HepG2 (cell line): ENCODE data around the gene ITGB1. TPM values are rescaled to one million over a fixed set of nuclear protein-coding genes. Genes with fewer than 3 reads are reported as not detected.

ENCODE experiments used
- ATAC-seq: fragments of 200-7000 bp; cut with Tn5 transposase; 3 replicates; pipeline ENCODE4 v1.9.1; 2020; ENCODE audit warnings: mild to moderate bottlenecking, moderate library complexity
- BruUV-seq: library from RNA; stranded (reverse); fragments of 400-500 nt; replicated peaks from 2 replicates; lab custom pipeline; 2021; lab: Mats Ljungman, UMichigan
- CTCF ChIA-PET: fragments of 300-600 bp; formaldehyde crosslinking; extraction: SDS; loops from one replicate; lab custom pipeline; 2021; ENCODE audit warnings: low total read pairs, inconsistent platforms, low intra/inter-chr PET ratio; lab: Yijun Ruan, JAX
- POLR2A ChIA-PET: fragments of 350-600 bp; sonication (Branson Sonifier 250); formaldehyde crosslinking; loops from one replicate; lab custom pipeline; 2020; ENCODE audit warnings: antibody characterized with exemption, inconsistent platforms; lab: Yijun Ruan, JAX
- DNase-seq: peaks from one replicate; pipeline ENCODE4 v3.0.0-alpha.2; 2015; ENCODE audit warnings: low spot score
- FAIRE-seq: peaks from 3 replicates; lab custom pipeline; 2011; peaks lifted over from hg19 to GRCh38; lab: Jason Lieb, UNC
- H2AFZ ChIP-seq: one replicate; pipeline ENCODE4 v1.6.1; 2011; ENCODE audit warnings: low read length, inconsistent platforms
- H3K27ac ChIP-seq: fragments of 300-600 bp; 3 replicates; pipeline ENCODE4 v1.8.0; 2011; ENCODE audit warnings: mixed run types, mild to moderate bottlenecking, mixed read lengths, low read length, inconsistent platforms; ENCODE audit not compliant: insufficient read depth; ENCODE audit errors: extremely low read length
- H3K27me3 ChIP-seq, 2 experiments: fragments of 200-600 bp in 1 of 2; 2 replicates in 1 of 2; 3 replicates in 1 of 2; pipeline versions ENCODE4 v1.6.0 to v1.8.0; 2011; ENCODE audit warnings: low read length in 2 of 2, mild to moderate bottlenecking in 2 of 2, moderate library complexity in 2 of 2, inconsistent platforms in 1 of 2; ENCODE audit not compliant: insufficient read depth in 2 of 2, control insufficient read depth in 1 of 2
- H3K36me3 ChIP-seq, 2 experiments: fragments of 200-600 bp in 1 of 2; replicated peaks in 1 of 2; 2 replicates in 1 of 2; 3 replicates in 1 of 2; pipeline versions ENCODE4 v1.5.1 to v1.8.0; 2011; ENCODE audit warnings: low read length in 2 of 2, inconsistent platforms in 1 of 2; ENCODE audit not compliant: insufficient read depth in 2 of 2, control insufficient read depth in 1 of 2
- H3K4me1 ChIP-seq: 2 replicates; pipeline ENCODE4 v1.5.1; 2012; ENCODE audit warnings: low read length, inconsistent platforms; ENCODE audit not compliant: insufficient read depth
- H3K4me2 ChIP-seq: 2 replicates; pipeline ENCODE4 v1.6.0; 2011; ENCODE audit warnings: low read depth, low read length, inconsistent platforms
- H3K4me3 ChIP-seq, 3 experiments: fragments of 200-600 bp in 1 of 3; sonication (generic), shearing (Covaris generic) in 1 of 3; replicated peaks in 1 of 3; 2 replicates each; pipeline ENCODE4 v1.5.1; 2011 to 2016; ENCODE audit warnings: low read length in 3 of 3, inconsistent platforms in 2 of 3, low read depth in 2 of 3, mild to moderate bottlenecking in 2 of 3, control low read depth in 1 of 3, mixed read lengths in 1 of 3; ENCODE audit not compliant: insufficient read depth in 1 of 3
- H3K79me2 ChIP-seq: one replicate; pipeline ENCODE4 v1.6.1; 2011; ENCODE audit warnings: low read length, inconsistent platforms; ENCODE audit not compliant: insufficient read depth
- H3K9ac ChIP-seq: 2 replicates; pipeline ENCODE4 v1.6.0; 2011; ENCODE audit warnings: mild to moderate bottlenecking, low read depth, low read length, inconsistent platforms; ENCODE audit not compliant: insufficient read depth
- H3K9me3 ChIP-seq: 2 replicates; pipeline ENCODE4 v1.5.1; 2012; ENCODE audit warnings: mild to moderate bottlenecking, low read length
- H4K20me1 ChIP-seq: 2 replicates; pipeline ENCODE4 v1.6.0; 2011; ENCODE audit warnings: inconsistent platforms, mild to moderate bottlenecking, low read length, moderate library complexity; ENCODE audit not compliant: insufficient read depth
- CC2D1A ChIP-seq: sonication (generic); formaldehyde crosslinking; IDR thresholded peaks from 2 replicates; pipeline ENCODE4 v1.8.1; 2023; ENCODE audit warnings: mild to moderate bottlenecking, missing genetic modification reagents
- CREB1 ChIP-seq, 2 experiments: fragments of 450-650 bp in 1 of 2; IDR thresholded peaks; 2 replicates each; pipeline ENCODE4 v1.6.1; 2016 to 2017; ENCODE audit warnings: control low read depth in 1 of 2, mild to moderate bottlenecking in 1 of 2, missing compliant biosample characterization in 1 of 2, missing genetic modification characterization in 1 of 2
- ELF1 ChIP-seq: sonication (generic); formaldehyde crosslinking; IDR thresholded peaks from 2 replicates; pipeline ENCODE4 v1.4.0; 2020; ENCODE audit warnings: missing genetic modification reagents
- ELF3 ChIP-seq: IDR thresholded peaks from 2 replicates; pipeline ENCODE4 v1.6.1; 2016; ENCODE audit warnings: missing genetic modification reagents, missing compliant biosample characterization
- HNF4A ChIP-seq: sonication (generic); formaldehyde crosslinking; IDR thresholded peaks from 2 replicates; pipeline ENCODE4 v1.4.0; 2020; ENCODE audit warnings: missing genetic modification reagents
- MEIS1 ChIP-seq: sonication (generic); formaldehyde crosslinking; IDR thresholded peaks from 2 replicates; pipeline ENCODE4 v1.9.0; 2021; ENCODE audit warnings: mild to moderate bottlenecking, missing genetic modification reagents, moderate library complexity, borderline replicate concordance
- SAP130 ChIP-seq: IDR thresholded peaks from 2 replicates; pipeline ENCODE4 v1.6.1; 2016; ENCODE audit warnings: low read depth
- WGBS: methylation state at CpG from one replicate; pipeline ENCODE4 v1.1.6; 2017; ENCODE audit warnings: low lambda C conversion rate; 5-methylcytosine and 5-hydroxymethylcytosine counted together
- in situ Hi-C: cut with HindIII; loops from 2 replicates; pipeline ENCODE4 v1.10.0; 2017; ENCODE audit warnings: low pct_unique_long_range_greater_than_20kb; ENCODE audit not compliant: extremely low pct_ligation_motif_present
- intact Hi-C: fragments of 100-400 bp; cut with micrococcal nuclease; formaldehyde crosslinking; loops from one replicate; pipeline ENCODE4 v1.10.0; 2022; ENCODE audit not compliant: unreplicated experiment
- polyA plus RNA-seq, 8 experiments: library from polyadenylated mRNA; depleted of rRNA in 3 of 8; stranded (reverse) in 7 of 8; unstranded in 1 of 8; fragments of >200 nt; fragmentation: Illumina TruSeq in 4 of 8; extraction: Trizol in 4 of 8; gene quantifications; 2 replicates each; pipeline versions ENCODE4 v1.2.1 to v1.2.3, GENCODE V29; 2011 to 2016; ENCODE audit warnings: low read depth in 4 of 8, missing spikeins in 1 of 8, mixed read lengths in 1 of 8; ENCODE audit not compliant: insufficient read depth in 1 of 8
- total RNA-seq, 5 experiments: library from RNA; depleted of rRNA; stranded (reverse); fragments of >200 nt; fragmentation: Illumina TruSeq; extraction: Trizol; gene quantifications; 2 replicates each; pipeline ENCODE4 v1.2.3, GENCODE V29; 2016; ENCODE audit warnings: low read depth in 1 of 5
- TF ChIP-seq, protein P1 (sequence below), 2 experiments: fragments of 450-650 bp in 1 of 2; sonication (generic) in 1 of 2; formaldehyde crosslinking in 1 of 2; IDR thresholded peaks; 2 replicates each; pipeline versions ENCODE4 v1.6.1 to v1.8.0; 2016 to 2022; ENCODE audit warnings: antibody characterized with exemption in 1 of 2, mild to moderate bottlenecking in 1 of 2, missing genetic modification reagents in 1 of 2
- TF ChIP-seq, protein P2 (sequence below): IDR thresholded peaks from 2 replicates; pipeline ENCODE4 v1.4.0; 2020; ENCODE audit warnings: mild to moderate bottlenecking, missing genetic modification reagents

ITGB1 gene
- total and polyA plus RNA-seq, 2 of the 13 experiments (the other 11 are each of a cell fraction or from before 2014, with no cell fraction given), result 190 to 204 TPM

DNA sequence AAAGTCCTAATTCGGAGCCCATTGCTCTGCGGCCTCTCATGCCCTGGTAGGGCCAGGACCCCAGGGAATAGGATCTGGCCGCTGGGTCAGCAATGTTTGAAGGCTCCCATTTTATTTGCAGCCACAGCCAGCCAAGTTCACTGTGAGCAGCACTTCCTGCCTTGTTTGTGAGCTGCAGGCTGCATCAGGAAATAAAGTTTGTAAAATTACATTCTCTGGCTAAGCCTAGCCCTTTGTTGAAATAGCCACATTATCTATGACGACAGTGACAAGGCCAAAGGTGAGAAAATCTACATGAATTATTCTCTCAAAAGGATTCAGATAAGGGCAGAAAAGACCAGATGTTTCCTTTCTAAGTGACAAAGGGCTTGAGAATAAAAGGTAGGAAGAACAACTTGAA is 23.7 kb upstream of the ITGB1 start:
- ATAC-seq (peak; percentile 11), DNase-seq (no peak), FAIRE-seq (no peak)
- POLR2A ChIA-PET, result interaction anchor here (1.3 to 4.8 kb wide), 6 partner anchors 10 to 37 kb away, joined by 3 to 47 read pairs (median 16); partner anchors contain the start of gene ITGB1
- peak overlapping the region; percentile 98 for H3K4me2 ChIP-seq
- no peaks in the 10 kb centered on the region for H3K9me3 ChIP-seq
- in situ Hi-C loops, result no loop called here
- 3% methylated on average over 4 of the region's 4 CpGs for WGBS
- H3K4me3 ChIP-seq, result peak overlapping the region; percentile 61 to 79 (median 67)
- intact Hi-C loops, result loop anchor here (2.0 to 5.0 kb wide), 3 partner anchors 23 to 603 kb away; no protein-coding TSS in a partner anchor
- no peaks in the 10 kb centered on the region for H3K79me2 ChIP-seq
- H3K4me1 ChIP-seq, result peaks cover 55% of the 10 kb centered on the region
- peak overlapping the region; percentile 46 for H2AFZ ChIP-seq
- no peaks in the 10 kb centered on the region for H3K36me3 ChIP-seq
- CTCF ChIA-PET, result no interaction called here
- no peaks in the 10 kb centered on the region for H4K20me1 ChIP-seq
- H3K9ac ChIP-seq, result peak overlapping the region; percentile 80
- H3K27me3 ChIP-seq, result no peaks in the 10 kb centered on the region; a peak in 1 of 5 replicates
- peak overlapping the region; percentile 70 for H3K27ac ChIP-seq
- no TSS peak for BruUV-seq
- TF ChIP-seq CC2D1A (CRISPR knock-in tag) (no peak), CREB1 (IDR thresholded peaks at IDR 0.05) (peak; percentile 33; the same call in 1 of the 2 replicates), CREB1 (CRISPR knock-in tag; IDR thresholded peaks at IDR 0.05) (no peak), ELF3 (CRISPR knock-in tag) (peak; percentile 76), ELF1 (CRISPR knock-in tag) (0 out of 2 replicates have a peak, but pooled peaks have one; percentile 41), HNF4A (peak; percentile 13; the same call in 1 of the 2 replicates), MEIS1 (CRISPR knock-in tag) (no peak), SAP130 (CRISPR knock-in tag) (peak; percentile 22)
- TF ChIP-seq, protein P1, sequence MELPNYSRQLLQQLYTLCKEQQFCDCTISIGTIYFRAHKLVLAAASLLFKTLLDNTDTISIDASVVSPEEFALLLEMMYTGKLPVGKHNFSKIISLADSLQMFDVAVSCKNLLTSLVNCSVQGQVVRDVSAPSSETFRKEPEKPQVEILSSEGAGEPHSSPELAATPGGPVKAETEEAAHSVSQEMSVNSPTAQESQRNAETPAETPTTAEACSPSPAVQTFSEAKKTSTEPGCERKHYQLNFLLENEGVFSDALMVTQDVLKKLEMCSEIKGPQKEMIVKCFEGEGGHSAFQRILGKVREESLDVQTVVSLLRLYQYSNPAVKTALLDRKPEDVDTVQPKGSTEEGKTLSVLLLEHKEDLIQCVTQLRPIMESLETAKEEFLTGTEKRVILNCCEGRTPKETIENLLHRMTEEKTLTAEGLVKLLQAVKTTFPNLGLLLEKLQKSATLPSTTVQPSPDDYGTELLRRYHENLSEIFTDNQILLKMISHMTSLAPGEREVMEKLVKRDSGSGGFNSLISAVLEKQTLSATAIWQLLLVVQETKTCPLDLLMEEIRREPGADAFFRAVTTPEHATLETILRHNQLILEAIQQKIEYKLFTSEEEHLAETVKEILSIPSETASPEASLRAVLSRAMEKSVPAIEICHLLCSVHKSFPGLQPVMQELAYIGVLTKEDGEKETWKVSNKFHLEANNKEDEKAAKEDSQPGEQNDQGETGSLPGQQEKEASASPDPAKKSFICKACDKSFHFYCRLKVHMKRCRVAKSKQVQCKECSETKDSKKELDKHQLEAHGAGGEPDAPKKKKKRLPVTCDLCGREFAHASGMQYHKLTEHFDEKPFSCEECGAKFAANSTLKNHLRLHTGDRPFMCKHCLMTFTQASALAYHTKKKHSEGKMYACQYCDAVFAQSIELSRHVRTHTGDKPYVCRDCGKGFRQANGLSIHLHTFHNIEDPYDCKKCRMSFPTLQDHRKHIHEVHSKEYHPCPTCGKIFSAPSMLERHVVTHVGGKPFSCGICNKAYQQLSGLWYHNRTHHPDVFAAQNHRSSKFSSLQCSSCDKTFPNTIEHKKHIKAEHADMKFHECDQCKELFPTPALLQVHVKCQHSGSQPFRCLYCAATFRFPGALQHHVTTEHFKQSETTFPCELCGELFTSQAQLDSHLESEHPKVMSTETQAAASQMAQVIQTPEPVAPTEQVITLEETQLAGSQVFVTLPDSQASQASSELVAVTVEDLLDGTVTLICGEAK (IDR thresholded peaks at IDR 0.05), result no peak
- TF ChIP-seq, protein P1 (CRISPR knock-in tag; IDR thresholded peaks at IDR 0.05), result peak; percentile 26; the same call in 1 of the 2 replicates
- TF ChIP-seq, protein P2, sequence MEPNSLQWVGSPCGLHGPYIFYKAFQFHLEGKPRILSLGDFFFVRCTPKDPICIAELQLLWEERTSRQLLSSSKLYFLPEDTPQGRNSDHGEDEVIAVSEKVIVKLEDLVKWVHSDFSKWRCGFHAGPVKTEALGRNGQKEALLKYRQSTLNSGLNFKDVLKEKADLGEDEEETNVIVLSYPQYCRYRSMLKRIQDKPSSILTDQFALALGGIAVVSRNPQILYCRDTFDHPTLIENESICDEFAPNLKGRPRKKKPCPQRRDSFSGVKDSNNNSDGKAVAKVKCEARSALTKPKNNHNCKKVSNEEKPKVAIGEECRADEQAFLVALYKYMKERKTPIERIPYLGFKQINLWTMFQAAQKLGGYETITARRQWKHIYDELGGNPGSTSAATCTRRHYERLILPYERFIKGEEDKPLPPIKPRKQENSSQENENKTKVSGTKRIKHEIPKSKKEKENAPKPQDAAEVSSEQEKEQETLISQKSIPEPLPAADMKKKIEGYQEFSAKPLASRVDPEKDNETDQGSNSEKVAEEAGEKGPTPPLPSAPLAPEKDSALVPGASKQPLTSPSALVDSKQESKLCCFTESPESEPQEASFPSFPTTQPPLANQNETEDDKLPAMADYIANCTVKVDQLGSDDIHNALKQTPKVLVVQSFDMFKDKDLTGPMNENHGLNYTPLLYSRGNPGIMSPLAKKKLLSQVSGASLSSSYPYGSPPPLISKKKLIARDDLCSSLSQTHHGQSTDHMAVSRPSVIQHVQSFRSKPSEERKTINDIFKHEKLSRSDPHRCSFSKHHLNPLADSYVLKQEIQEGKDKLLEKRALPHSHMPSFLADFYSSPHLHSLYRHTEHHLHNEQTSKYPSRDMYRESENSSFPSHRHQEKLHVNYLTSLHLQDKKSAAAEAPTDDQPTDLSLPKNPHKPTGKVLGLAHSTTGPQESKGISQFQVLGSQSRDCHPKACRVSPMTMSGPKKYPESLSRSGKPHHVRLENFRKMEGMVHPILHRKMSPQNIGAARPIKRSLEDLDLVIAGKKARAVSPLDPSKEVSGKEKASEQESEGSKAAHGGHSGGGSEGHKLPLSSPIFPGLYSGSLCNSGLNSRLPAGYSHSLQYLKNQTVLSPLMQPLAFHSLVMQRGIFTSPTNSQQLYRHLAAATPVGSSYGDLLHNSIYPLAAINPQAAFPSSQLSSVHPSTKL (CRISPR knock-in tag), result peak; percentile 13; the same call in 1 of the 2 replicates
